IMR-90 (cell line): ENCODE results near the gene CMSS1. TPM values are rescaled to one million over a fixed set of nuclear protein-coding genes. Genes with fewer than 3 reads are reported as not detected.

Experiments
- ATAC-seq: fragments of 200-7000 bp; cut with Tn5 transposase; 2 replicates; pipeline ENCODE4 v1.9.1; 2020; ENCODE audit warnings: low read depth, mild to moderate bottlenecking, moderate library complexity
- BruUV-seq: library from RNA; stranded (reverse); fragments of 400-500 nt; replicated peaks from 2 replicates; lab custom pipeline; 2021; lab: Mats Ljungman, UMichigan
- CTCF ChIA-PET: fragments of 300-600 bp; formaldehyde crosslinking; extraction: SDS; loops from one replicate; lab custom pipeline; 2021; ENCODE audit warnings: antibody characterized with exemption; lab: Yijun Ruan, JAX
- POLR2A ChIA-PET: fragments of 300-600 bp; sonication (Branson Sonifier 250); formaldehyde crosslinking; loops from one replicate; lab custom pipeline; 2022; ENCODE audit warnings: antibody characterized with exemption; ENCODE audit not compliant: unreplicated experiment; lab: Charles Lee
- DNase-seq: peaks from one replicate; pipeline ENCODE4 v3.0.0; 2013
- H2AFZ ChIP-seq: replicated peaks from 2 replicates; pipeline ENCODE3; 2013; ENCODE audit warnings: low read length, mild to moderate bottlenecking; ENCODE audit not compliant: poor library complexity
- H2AK5ac ChIP-seq: 2 replicates; pipeline ENCODE4 v1.6.1; 2013; ENCODE audit warnings: low read depth, low read length, inconsistent platforms
- H2AK9ac ChIP-seq: replicated peaks from 2 replicates; pipeline ENCODE3; 2013; ENCODE audit warnings: mild to moderate bottlenecking, low read depth, low read length, moderate library complexity; ENCODE audit not compliant: poor library complexity
- H2BK120ac ChIP-seq: 2 replicates; pipeline ENCODE4 v1.6.1; 2013; ENCODE audit warnings: low read depth, low read length, inconsistent platforms
- H2BK15ac ChIP-seq: 3 replicates; pipeline ENCODE4 v1.6.1; 2013; ENCODE audit warnings: low read depth, low read length, inconsistent platforms
- H2BK20ac ChIP-seq: 2 replicates; pipeline ENCODE4 v1.6.1; 2013; ENCODE audit warnings: low read depth, mild to moderate bottlenecking, inconsistent platforms, low read length, moderate library complexity
- H2BK5ac ChIP-seq: 2 replicates; pipeline ENCODE4 v1.6.1; 2013; ENCODE audit warnings: mild to moderate bottlenecking, low read depth, low read length, inconsistent platforms; ENCODE audit not compliant: poor library complexity, severe bottlenecking
- H3K14ac ChIP-seq: replicated peaks from 2 replicates; pipeline ENCODE4 v1.6.1; 2013; ENCODE audit warnings: low read depth, low read length, inconsistent platforms
- H3K18ac ChIP-seq: 2 replicates; pipeline ENCODE4 v1.6.1; 2013; ENCODE audit warnings: low read depth, low read length, control low read depth
- H3K23ac ChIP-seq: 2 replicates; pipeline ENCODE4 v1.6.1; 2013; ENCODE audit warnings: low read depth, low read length, inconsistent platforms
- H3K27ac ChIP-seq: 2 replicates; pipeline ENCODE4 v1.5.1; 2013; ENCODE audit warnings: mild to moderate bottlenecking, control low read depth, low read length; ENCODE audit not compliant: insufficient read depth
- H3K27me3 ChIP-seq: 2 replicates; pipeline ENCODE4 v1.6.1; 2013; ENCODE audit warnings: low read length; ENCODE audit not compliant: control insufficient read depth, insufficient read depth
- H3K36me3 ChIP-seq: 2 replicates; pipeline ENCODE4 v1.6.1; 2013; ENCODE audit warnings: low read length, mixed read lengths; ENCODE audit not compliant: control insufficient read depth, insufficient read depth
- H3K4ac ChIP-seq: 2 replicates; pipeline ENCODE4 v1.6.1; 2013; ENCODE audit warnings: low read depth, low read length, inconsistent platforms
- H3K4me1 ChIP-seq: 2 replicates; pipeline ENCODE4 v1.6.1; 2013; ENCODE audit warnings: low read length, mixed read lengths; ENCODE audit not compliant: control insufficient read depth, insufficient read depth
- H3K4me2 ChIP-seq: 2 replicates; pipeline ENCODE4 v1.6.1; 2013; ENCODE audit warnings: low read depth, mild to moderate bottlenecking, control low read depth, low read length, moderate library complexity
- H3K4me3 ChIP-seq: 2 replicates; pipeline ENCODE4 v1.5.1; 2013; ENCODE audit warnings: low read depth, mild to moderate bottlenecking, control low read depth, low read length, moderate library complexity; ENCODE audit not compliant: insufficient read depth
- H3K56ac ChIP-seq: 2 replicates; pipeline ENCODE4 v1.6.1; 2013; ENCODE audit warnings: low read length, inconsistent platforms; ENCODE audit not compliant: insufficient read depth; ENCODE audit errors: extremely low read depth
- H3K79me1 ChIP-seq, 2 experiments: 2 replicates each; pipeline ENCODE4 v1.6.1; 2013; ENCODE audit warnings: low read length in 2 of 2, inconsistent platforms in 1 of 2, low read depth in 1 of 2
- H3K9ac ChIP-seq: 2 replicates; pipeline ENCODE4 v1.6.1; 2013; ENCODE audit warnings: low read depth, low read length, control low read depth
- H3K9me1 ChIP-seq: 2 replicates; pipeline ENCODE4 v1.6.1; 2013; ENCODE audit warnings: low read length, inconsistent platforms; ENCODE audit not compliant: insufficient read depth
- H3K9me3 ChIP-seq: 2 replicates; pipeline ENCODE4 v1.6.1; 2013; ENCODE audit warnings: low read length; ENCODE audit not compliant: control insufficient read depth, insufficient read depth
- H4K20me1 ChIP-seq: 2 replicates; pipeline ENCODE4 v1.6.1; 2013; ENCODE audit warnings: low read length, inconsistent platforms; ENCODE audit not compliant: insufficient read depth
- H4K5ac ChIP-seq: 2 replicates; pipeline ENCODE4 v1.6.1; 2013; ENCODE audit warnings: mild to moderate bottlenecking, low read depth, low read length, control low read depth
- H4K8ac ChIP-seq, 2 experiments: 2 replicates each; pipeline ENCODE4 v1.6.1; 2013; ENCODE audit warnings: low read depth in 2 of 2, low read length in 2 of 2, control low read depth in 1 of 2, inconsistent platforms in 1 of 2
- H4K91ac ChIP-seq: 2 replicates; pipeline ENCODE4 v1.6.1; 2013; ENCODE audit warnings: low read depth, low read length, inconsistent platforms; ENCODE audit not compliant: insufficient read depth
- CEBPB ChIP-seq: IDR thresholded peaks from 2 replicates; pipeline ENCODE4 v1.6.1; 2012; ENCODE audit warnings: low read depth, low read length, improper control_type of control experiment
- FOS ChIP-seq: fragments of 150-350 bp; IDR thresholded peaks from 2 replicates; pipeline ENCODE4 v1.6.1; 2016; ENCODE audit warnings: low read depth, low read length
- MAFK ChIP-seq: IDR thresholded peaks from 2 replicates; pipeline ENCODE4 v1.6.1; 2012; ENCODE audit warnings: low read depth, low read length, improper control_type of control experiment
- SMC3 ChIP-seq: fragments of 150-350 bp; IDR thresholded peaks from 2 replicates; pipeline ENCODE4 v1.6.1; 2016; ENCODE audit warnings: low read depth, mild to moderate bottlenecking, antibody characterized with exemption, low read length, moderate library complexity
- WGBS, 2 experiments: methylation state at CpG; one replicate each; pipeline versions ENCODE4 v1.1.5 to v1.1.7; 2013; ENCODE audit warnings: missing lambda C conversion rate in 2 of 2; ENCODE audit not compliant: insufficient read length in 1 of 2; ENCODE audit errors: extremely low coverage in 2 of 2; 5-methylcytosine and 5-hydroxymethylcytosine counted together
- dilution Hi-C: fragments of 300-500 bp; cut with HindIII; formaldehyde crosslinking; loops from one replicate; pipeline ENCODE4 v1.14.3; 2018; ENCODE audit warnings: low sequenced_read_pairs; ENCODE audit not compliant: unreplicated experiment
- in situ Hi-C: fragments of 300-500 bp; cut with MboI; formaldehyde crosslinking; loops from 3 replicates; pipeline ENCODE4 v1.14.3; 2019; ENCODE audit warnings: low sequenced_read_pairs, inconsistent platforms, mixed read lengths
- intact Hi-C: fragments of 100-400 bp; cut with micrococcal nuclease; formaldehyde crosslinking; loops from 2 replicates; pipeline ENCODE4 v1.10.0; 2022
- polyA plus RNA-seq, 3 experiments: library from polyadenylated mRNA; depleted of rRNA; stranded (reverse); fragments of >200 nt; gene quantifications; 2 replicates each; pipeline ENCODE4 v1.2.3, GENCODE V29; 2012; ENCODE audit warnings: low replicate concordance in 1 of 3
- total RNA-seq: library from RNA; depleted of rRNA; stranded (reverse); fragments of >200 nt; gene quantifications from 2 replicates; pipeline ENCODE4 v1.2.3, GENCODE V29; 2012

The CMSS1 gene
- total and polyA plus RNA-seq, 2 of the 4 experiments (the other 2 are of a cell fraction) = 12.5 to 13.6 TPM

- H3K4me3 ChIP-seq = no peak overlapping the region
Observed at GRCh38 chr3:99866261-99866761, 48.6 kb downstream of the CMSS1 start.

More at GRCh38 chr3:99866261-99866761, 48.6 kb downstream of the CMSS1 start:
- no peaks in the 10 kb centered on the region for H3K9me3 ChIP-seq
- TF ChIP-seq FOS (no peak), MAFK (0 out of 2 replicates have a peak, but pooled peaks have one; percentile 15), SMC3 (no peak), CEBPB (0 out of 2 replicates have a peak, but pooled peaks have one; percentile 24)
- H3K23ac ChIP-seq = no peak overlapping the region
- peak overlapping the region; percentile 9 for H2BK5ac ChIP-seq
- no peak overlapping the region for H2BK15ac ChIP-seq
- 67% methylated on average over 1 of the region's 3 CpGs; no CpG with 5 or more reads in 1 of the 2 experiments for WGBS, 2 experiments
- H3K79me1 ChIP-seq = peaks cover 23 to 83% of the 10 kb centered on the region in 2 experiments
- H4K20me1 ChIP-seq = peaks cover 68% of the 10 kb centered on the region
- BruUV-seq = no TSS peak
- H3K56ac ChIP-seq = no peak overlapping the region
- no peak overlapping the region for H2AK5ac ChIP-seq
- peak; percentile 22; the same call in 1 of the 2 replicates for ATAC-seq
- H3K14ac ChIP-seq = no peak overlapping the region
- peak; percentile 69 for DNase-seq
- H3K27ac ChIP-seq = peak overlapping the region; percentile 16; the same call in 1 of the 2 replicates
- no peak overlapping the region for H3K9ac ChIP-seq
- peak overlapping the region; percentile 9; the same call in 1 of the 2 replicates for H3K18ac ChIP-seq
- ChIA-PET POLR2A (no interaction called here), CTCF (no interaction called here)
- H2AK9ac ChIP-seq = no peak overlapping the region
- in situ Hi-C loops = loop anchor here (25.0 kb wide), 1 partner anchor 196 kb away; no protein-coding TSS in a partner anchor
- peaks cover 28% of the 10 kb centered on the region for H3K4me1 ChIP-seq
- peaks cover 31% of the 10 kb centered on the region for H3K36me3 ChIP-seq
- no peak overlapping the region for H2BK120ac ChIP-seq
- intact Hi-C loops = no loop called here
- H3K27me3 ChIP-seq = no peaks in the 10 kb centered on the region
- H3K4ac ChIP-seq = no peak overlapping the region
- peak overlapping the region; percentile 55; the same call in 1 of the 2 replicates for H3K4me2 ChIP-seq
- no peak overlapping the region for H4K91ac ChIP-seq
- peaks cover 30% of the 10 kb centered on the region for H3K9me1 ChIP-seq
- no peak overlapping the region for H2BK20ac ChIP-seq
- H4K5ac ChIP-seq = no peak overlapping the region
- no peak overlapping the region for H2AFZ ChIP-seq
- dilution Hi-C loops = no loop called here
- no peak overlapping the region for H4K8ac ChIP-seq
